Tibial artery (tissue), 4 donors: ENCODE results near the gene CTR9.
A peak's percentile ranks its signal among the peaks of the same experiment; 100 is the strongest.

ENCODE experiments used
- DNase-seq, 2 donors: peaks; one replicate each; pipeline ENCODE4 v3.0.0-alpha.2; 2019
- H3K27ac ChIP-seq, 2 donors: fragments of 200-600 bp; sonication (generic) in 1 of 2; 1 replicate in 1 of 2; 2 replicates in 1 of 2; pipeline ENCODE4 v1.5.1; 2018 to 2019; ENCODE audit warnings: mild to moderate bottlenecking in 1 of 2
- H3K27me3 ChIP-seq, 2 donors: fragments of 200-600 bp; sonication (generic) in 1 of 2; one replicate each; pipeline versions ENCODE4 v1.5.1 to v1.6.0; 2016 to 2019
- H3K36me3 ChIP-seq, 3 donors: fragments of 200-600 bp; sonication (generic) in 2 of 3; one replicate each; pipeline ENCODE4 v1.5.1; 2016 to 2019; ENCODE audit warnings: mild to moderate bottlenecking in 2 of 3
- H3K4me1 ChIP-seq, 4 donors: fragments of 200-600 bp; sonication (generic) in 2 of 4; 1 replicate in 3 of 4; 2 replicates in 1 of 4; pipeline ENCODE4 v1.5.1; 2016 to 2019
- H3K4me3 ChIP-seq, 2 donors: fragments of 200-600 bp; sonication (generic) in 1 of 2; 1 replicate in 1 of 2; 2 replicates in 1 of 2; pipeline ENCODE4 v1.5.1; 2018 to 2019; ENCODE audit warnings: mild to moderate bottlenecking in 2 of 2
- H3K9me3 ChIP-seq, 3 donors: fragments of 200-600 bp; sonication (generic) in 1 of 3; one replicate each; pipeline ENCODE4 v1.5.1; 2016 to 2019
- CTCF ChIP-seq, 2 experiments: fragments of 200-600 bp in 1 of 2; fragments of 450-650 bp in 1 of 2; IDR thresholded peaks; one replicate each; pipeline ENCODE4 v1.5.1; 2017 to 2019; ENCODE audit warnings: antibody characterized with exemption in 2 of 2, mild to moderate bottlenecking in 1 of 2, moderate library complexity in 1 of 2
- intact Hi-C: fragments of 100-400 bp; cut with DNase I; formaldehyde crosslinking; loops from one replicate; pipeline ENCODE4 v1.15.0; 2023; ENCODE audit warnings: low total_unique reads

Gene CTR9

GRCh38 chr11:10803676-10804075 lies 52.6 kb downstream of the CTR9 start:
- intact Hi-C loops = no loop called here
- H3K36me3 ChIP-seq = peaks cover 83 to 85% (median 84%) of the 10 kb centered on the region in 3 donors
- peaks cover 0 to 50% (median 40%) of the 10 kb centered on the region in 4 donors for H3K4me1 ChIP-seq

GRCh38 chr11:10805741-10806140 lies 54.7 kb downstream of the CTR9 start:
- Histone ChIP-seq H3K27me3 (no peaks in the 10 kb centered on the region), H3K27ac (peak overlapping the region in 1 of 2 donors; percentile 100), H3K4me1 (peaks cover 0 to 57% (median 35%) of the 10 kb centered on the region in 4 donors), H3K36me3 (peaks cover 62 to 64% (median 63%) of the 10 kb centered on the region in 3 donors), H3K4me3 (no peak overlapping the region), H3K9me3 (no peaks in the 10 kb centered on the region)
- no peak for TF ChIP-seq CTCF (IDR thresholded peaks at IDR 0.05)
- intact Hi-C loops = loop anchor here (5.0 kb wide), 1 partner anchor 52 kb away; the partner anchor contains the start of gene ZBED5
- DNase-seq = no peak

More at GRCh38 chr11:10803676-10804075, 52.6 kb downstream of the CTR9 start:
- DNase-seq = no peak
- Histone ChIP-seq H3K9me3 (no peaks in the 10 kb centered on the region), H3K4me3 (no peak overlapping the region), H3K27ac (no peak overlapping the region), H3K27me3 (no peaks in the 10 kb centered on the region)
- no peak for TF ChIP-seq CTCF (IDR thresholded peaks at IDR 0.05)

GRCh38 chr11:10806206-10806605 lies 55.2 kb downstream of the CTR9 start:
- no peaks in the 10 kb centered on the region for H3K27me3 ChIP-seq
- DNase-seq = no peak
- peaks cover 57 to 59% (median 58%) of the 10 kb centered on the region in 3 donors for H3K36me3 ChIP-seq
- peaks cover 0 to 57% (median 34%) of the 10 kb centered on the region in 4 donors for H3K4me1 ChIP-seq
- intact Hi-C loops = loop anchor here (5.0 kb wide), 1 partner anchor 51 kb away; the partner anchor contains the start of gene ZBED5
- TF ChIP-seq CTCF (IDR thresholded peaks at IDR 0.05) = no peak
- H3K27ac ChIP-seq = peak overlapping the region; percentile 100
- no peaks in the 10 kb centered on the region for H3K9me3 ChIP-seq
- no peak overlapping the region for H3K4me3 ChIP-seq

- intact Hi-C loops = loop anchor here (2.0 to 5.0 kb wide), 2 partner anchors 50 to 123 kb away; partner anchors contain the start of gene ZBED5
- peaks cover 43 to 45% (median 44%) of the 10 kb centered on the region in 3 donors for H3K36me3 ChIP-seq
These were observed 56.6 kb downstream of the CTR9 start for GRCh38 chr11:10807493-10808234.

GRCh38 chr11:10808235-10808552 lies 57.1 kb downstream of the CTR9 start:
- Histone ChIP-seq H3K4me1 (peaks cover 0 to 49% (median 29%) of the 10 kb centered on the region in 4 donors), H3K9me3 (no peaks in the 10 kb centered on the region), H3K36me3 (peaks cover 37 to 39% (median 39%) of the 10 kb centered on the region in 3 donors), H3K27me3 (no peaks in the 10 kb centered on the region), H3K4me3 (peak overlapping the region; percentile 93 to 98), H3K27ac (peak overlapping the region; percentile 100)
- no peak for TF ChIP-seq CTCF (IDR thresholded peaks at IDR 0.05)
- no peak for DNase-seq
- intact Hi-C loops = loop anchor here (2.0 to 5.0 kb wide), 2 partner anchors 49 to 123 kb away; partner anchors contain the start of gene ZBED5

More at GRCh38 chr11:10807493-10808234, 56.6 kb downstream of the CTR9 start:
- peak; percentile 70 to 87 for DNase-seq
- no peaks in the 10 kb centered on the region for H3K9me3 ChIP-seq
- no peaks in the 10 kb centered on the region for H3K27me3 ChIP-seq
- TF ChIP-seq CTCF (IDR thresholded peaks at IDR 0.05) = no peak
- H3K4me1 ChIP-seq = peaks cover 0 to 50% (median 31%) of the 10 kb centered on the region in 4 donors
- peak overlapping the region; percentile 93 to 98 for H3K4me3 ChIP-seq
- H3K27ac ChIP-seq = peak overlapping the region; percentile 100
